ENCODE measurements around the gene SLC49A3.

DNA sequence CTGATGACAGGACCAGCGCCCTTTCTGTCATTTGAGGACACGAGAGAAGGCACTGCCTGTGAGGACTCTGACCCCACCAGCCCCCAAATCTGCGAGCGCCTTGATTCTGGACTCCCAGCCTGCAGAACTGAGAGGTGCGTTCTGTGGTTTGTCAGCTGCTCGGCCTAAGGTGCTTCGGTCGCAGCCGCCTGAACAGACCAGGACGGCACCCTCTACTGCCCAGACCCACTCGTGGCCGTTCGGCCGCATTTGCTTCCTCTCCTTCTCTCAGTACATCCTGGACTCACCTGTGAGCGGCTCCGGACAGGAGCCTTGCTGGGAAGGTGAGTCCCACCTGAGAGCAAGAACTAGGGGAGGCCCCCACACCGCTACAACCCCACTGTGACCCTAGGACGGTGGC lies 25.1 kb upstream of the SLC49A3 start:
- TF ChIP-seq POLR2A (IDR thresholded peaks at IDR 0.05) (no peak), EP300 (IDR thresholded peaks at IDR 0.05) (no peak)
- TF ChIP-seq, protein P1, sequence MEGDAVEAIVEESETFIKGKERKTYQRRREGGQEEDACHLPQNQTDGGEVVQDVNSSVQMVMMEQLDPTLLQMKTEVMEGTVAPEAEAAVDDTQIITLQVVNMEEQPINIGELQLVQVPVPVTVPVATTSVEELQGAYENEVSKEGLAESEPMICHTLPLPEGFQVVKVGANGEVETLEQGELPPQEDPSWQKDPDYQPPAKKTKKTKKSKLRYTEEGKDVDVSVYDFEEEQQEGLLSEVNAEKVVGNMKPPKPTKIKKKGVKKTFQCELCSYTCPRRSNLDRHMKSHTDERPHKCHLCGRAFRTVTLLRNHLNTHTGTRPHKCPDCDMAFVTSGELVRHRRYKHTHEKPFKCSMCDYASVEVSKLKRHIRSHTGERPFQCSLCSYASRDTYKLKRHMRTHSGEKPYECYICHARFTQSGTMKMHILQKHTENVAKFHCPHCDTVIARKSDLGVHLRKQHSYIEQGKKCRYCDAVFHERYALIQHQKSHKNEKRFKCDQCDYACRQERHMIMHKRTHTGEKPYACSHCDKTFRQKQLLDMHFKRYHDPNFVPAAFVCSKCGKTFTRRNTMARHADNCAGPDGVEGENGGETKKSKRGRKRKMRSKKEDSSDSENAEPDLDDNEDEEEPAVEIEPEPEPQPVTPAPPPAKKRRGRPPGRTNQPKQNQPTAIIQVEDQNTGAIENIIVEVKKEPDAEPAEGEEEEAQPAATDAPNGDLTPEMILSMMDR (IDR thresholded peaks at IDR 0.05) = no peak

Measured in stomach (tissue), 4 donors.